Mucosa of rectum (tissue), 2 donors: ENCODE measurements around the gene SLC25A38.
"Not testable (repeated sequence)": the region's sequence is repeated elsewhere in the genome, so short reads cannot be mapped to it uniquely, and the experiment has no call there.

Source experiments
- H3K27ac ChIP-seq, 2 donors: one replicate each; pipeline ENCODE4 v1.7.0; 2013; ENCODE audit warnings: inconsistent platforms in 2 of 2, low read depth in 2 of 2, low read length in 2 of 2
- H3K27me3 ChIP-seq, 2 donors: one replicate each; pipeline ENCODE4 v1.7.0; 2013; ENCODE audit warnings: low read length in 2 of 2; ENCODE audit not compliant: control insufficient read depth in 2 of 2, insufficient read depth in 2 of 2
- H3K36me3 ChIP-seq, 2 donors: one replicate each; pipeline ENCODE4 v1.7.0; 2013; ENCODE audit warnings: low read length in 2 of 2; ENCODE audit not compliant: control insufficient read depth in 2 of 2, insufficient read depth in 2 of 2
- H3K4me1 ChIP-seq, 2 donors: one replicate each; pipeline ENCODE4 v1.7.0; 2013; ENCODE audit warnings: low read length in 2 of 2, mild to moderate bottlenecking in 1 of 2; ENCODE audit not compliant: control insufficient read depth in 2 of 2, insufficient read depth in 2 of 2
- H3K4me3 ChIP-seq, 2 donors: one replicate each; pipeline ENCODE4 v1.7.0; 2013; ENCODE audit warnings: low read length in 2 of 2
- H3K9ac ChIP-seq, 2 donors: one replicate each; pipeline ENCODE4 v1.7.0; 2013; ENCODE audit warnings: low read length in 2 of 2, low read depth in 1 of 2, mild to moderate bottlenecking in 1 of 2
- H3K9me3 ChIP-seq, 2 donors: one replicate each; pipeline ENCODE4 v1.7.0; 2013; ENCODE audit warnings: low read length in 2 of 2; ENCODE audit not compliant: control insufficient read depth in 2 of 2
- donor health status: healthy.
- donor health status: Normal muscosa, but diverticular disease.

Gene SLC25A38

DNA sequence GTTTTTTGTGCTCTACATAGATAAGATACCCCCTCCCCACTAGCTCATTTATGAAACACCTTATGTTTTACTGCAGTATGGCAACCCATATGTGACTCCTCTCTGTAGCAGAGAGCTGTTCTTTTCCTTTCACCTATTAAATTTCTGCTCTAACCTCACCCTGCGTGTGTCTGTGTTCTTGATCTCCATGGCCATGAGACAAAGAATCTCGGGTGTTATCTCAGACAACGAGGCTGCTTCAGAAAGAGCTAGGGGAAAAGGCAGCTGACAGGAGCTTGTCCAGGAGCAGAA, 35.6 kb upstream of the SLC25A38 start:
- Histone ChIP-seq H3K4me1 (peaks cover 22 to 56% of the 10 kb centered on the region in 2 donors), H3K9ac (no peak overlapping the region), H3K27ac (peak overlapping the region; percentile 24 to 65), H3K9me3 (no peaks in the 10 kb centered on the region), H3K27me3 (no peaks in the 10 kb centered on the region), H3K4me3 (no peak overlapping the region), H3K36me3 (no peaks in the 10 kb centered on the region)

- Histone ChIP-seq H3K4me3 (no peak overlapping the region), H3K9ac (peak overlapping the region in 1 of 2 donors; percentile 0), H3K27ac (peak overlapping the region; percentile 78 to 80), H3K4me1 (peaks cover 17 to 46% of the 10 kb centered on the region in 2 donors), H3K27me3 (no peaks in the 10 kb centered on the region), H3K9me3 (no peaks in the 10 kb centered on the region), H3K36me3 (no peaks in the 10 kb centered on the region)
Observed at GRCh38 chr3:39349080-39349479, 34.1 kb upstream of the SLC25A38 start.

- peak overlapping the region; percentile 78 to 80 for H3K27ac ChIP-seq
- H3K9me3 ChIP-seq = no peaks in the 10 kb centered on the region
- no peaks in the 10 kb centered on the region for H3K36me3 ChIP-seq
- no peak overlapping the region for H3K9ac ChIP-seq
- peaks cover 17 to 46% of the 10 kb centered on the region in 2 donors for H3K4me1 ChIP-seq
- no peak overlapping the region for H3K4me3 ChIP-seq
- no peaks in the 10 kb centered on the region for H3K27me3 ChIP-seq
Observed at GRCh38 chr3:39350714-39351113, 32.5 kb upstream of the SLC25A38 start.

DNA sequence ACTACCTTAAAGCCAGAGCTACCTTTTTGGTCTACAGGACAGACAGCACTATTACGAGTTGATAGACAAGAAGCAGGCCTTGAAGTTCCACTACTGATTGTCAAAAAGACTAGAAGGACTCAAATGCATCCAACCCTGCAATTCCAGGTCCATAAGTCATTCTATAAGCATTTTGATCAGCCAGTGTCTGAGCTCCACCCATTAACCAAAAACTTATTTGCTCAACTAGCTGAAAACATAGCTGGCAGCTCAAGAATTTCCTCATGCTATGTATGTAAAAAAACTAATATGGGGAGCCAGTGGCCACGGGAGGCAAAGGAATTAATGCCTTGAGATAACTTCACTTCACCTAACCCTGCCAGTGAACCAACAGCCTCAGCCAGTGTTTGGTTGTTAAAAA, 32.0 kb upstream of the SLC25A38 start:
- not testable (repeated sequence) for H3K27me3 ChIP-seq, H3K9me3 ChIP-seq, H3K36me3 ChIP-seq, H3K9ac ChIP-seq
- peak overlapping the region in 1 of 2 donors; percentile 9 for H3K4me3 ChIP-seq
- H3K4me1 ChIP-seq = peaks cover 17 to 46% of the 10 kb centered on the region in 2 donors
- H3K27ac ChIP-seq = peak overlapping the region; percentile 77 to 80

DNA sequence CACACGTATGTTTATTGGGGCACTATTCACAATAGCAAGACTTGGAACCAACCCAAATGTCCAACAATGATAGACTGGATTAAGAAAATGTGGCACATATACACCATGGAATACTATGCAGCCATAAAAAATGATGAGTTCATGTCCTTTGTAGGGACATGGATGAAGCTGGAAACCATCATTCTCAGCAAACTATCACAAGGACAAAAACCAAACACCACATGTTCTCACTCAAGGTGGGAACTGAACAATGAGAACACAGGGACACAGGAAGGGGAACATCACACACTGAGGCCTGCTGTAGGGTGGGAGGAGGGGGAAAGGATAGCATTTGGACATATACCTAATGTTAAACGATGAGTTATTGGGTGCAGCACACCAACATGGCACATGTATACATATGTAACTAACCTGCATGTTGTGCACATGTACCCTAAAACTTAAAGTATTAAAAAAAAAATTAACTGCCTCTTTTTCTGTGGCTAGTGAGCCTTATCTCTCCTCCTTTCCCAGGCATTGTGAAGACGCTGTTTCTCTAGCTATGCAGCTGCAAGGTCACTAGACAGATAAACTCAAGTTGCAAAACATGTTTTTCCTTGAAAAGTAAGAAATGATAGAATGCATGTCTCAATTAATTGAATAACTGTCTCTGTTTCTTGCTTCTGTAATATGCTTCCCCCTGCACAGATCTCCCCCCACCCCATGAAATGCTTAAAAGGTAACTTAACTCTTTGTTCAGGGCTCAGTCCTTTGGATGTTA, 29.8 kb upstream of the SLC25A38 start:
- not testable (repeated sequence) for H3K27me3 ChIP-seq, H3K9me3 ChIP-seq, H3K9ac ChIP-seq, H3K4me3 ChIP-seq, H3K36me3 ChIP-seq, H3K27ac ChIP-seq
- H3K4me1 ChIP-seq = peaks cover 15 to 31% of the 10 kb centered on the region in 2 donors

DNA sequence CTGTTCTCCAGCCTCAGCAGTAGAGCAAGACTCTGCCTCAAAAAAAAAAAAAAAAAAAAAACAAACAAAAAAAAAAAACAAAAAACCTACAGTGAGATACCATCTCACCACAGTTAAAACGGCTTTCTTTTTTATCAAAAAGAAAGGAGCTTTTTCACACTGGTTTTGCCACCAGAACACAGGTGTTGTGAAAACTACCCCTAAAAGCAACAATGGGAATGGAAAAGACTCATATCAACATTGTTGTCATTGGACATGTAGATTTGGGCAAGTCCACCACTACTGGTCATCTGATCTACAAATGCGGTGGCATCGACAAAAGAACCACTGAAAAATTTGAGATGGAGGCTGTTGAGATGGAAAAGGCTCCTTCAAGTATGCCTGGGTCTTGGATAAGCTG, 24.8 kb upstream of the SLC25A38 start:
- H3K9me3 ChIP-seq = no peaks in the 10 kb centered on the region
- H3K27ac ChIP-seq = no peak overlapping the region
- H3K27me3 ChIP-seq = no peaks in the 10 kb centered on the region
- no peaks in the 10 kb centered on the region for H3K36me3 ChIP-seq
- H3K4me3 ChIP-seq = no peak overlapping the region
- H3K9ac ChIP-seq = no peak overlapping the region
- no peaks in the 10 kb centered on the region for H3K4me1 ChIP-seq

GRCh38 chr3:39361252-39361927, 21.8 kb upstream of the SLC25A38 start:
- no peaks in the 10 kb centered on the region for H3K36me3 ChIP-seq
- no peak overlapping the region for H3K4me3 ChIP-seq
- H3K4me1 ChIP-seq = no peaks in the 10 kb centered on the region
- no peak overlapping the region for H3K27ac ChIP-seq
- no peaks in the 10 kb centered on the region for H3K9me3 ChIP-seq
- no peak overlapping the region for H3K9ac ChIP-seq
- H3K27me3 ChIP-seq = no peaks in the 10 kb centered on the region

DNA sequence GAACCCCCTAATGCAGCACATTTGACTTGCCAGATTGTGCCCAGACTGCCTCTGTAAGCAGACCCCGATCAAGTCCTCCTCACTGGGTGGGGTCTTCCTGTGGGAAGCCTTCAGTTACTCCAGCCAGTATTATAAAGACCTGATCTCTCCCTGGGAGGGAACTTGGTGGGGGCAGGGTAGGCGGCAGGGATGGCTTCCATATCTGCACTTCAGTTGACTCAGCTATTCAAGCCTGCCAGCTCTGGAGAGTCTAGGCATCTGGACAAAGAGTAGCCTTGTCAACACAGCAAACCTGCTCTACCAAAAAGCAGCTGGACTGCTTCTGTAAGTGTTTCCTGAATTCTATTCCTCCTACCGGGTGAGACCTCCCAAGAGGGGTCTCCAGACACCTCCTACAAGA, 21.0 kb upstream of the SLC25A38 start:
- H3K4me3 ChIP-seq = no peak overlapping the region
- no peak overlapping the region for H3K27ac ChIP-seq

GRCh38 chr3:39362812-39363211, 20.4 kb upstream of the SLC25A38 start:
- Histone ChIP-seq H3K4me3 (no peak overlapping the region), H3K4me1 (no peaks in the 10 kb centered on the region), H3K27me3 (no peaks in the 10 kb centered on the region), H3K9me3 (no peaks in the 10 kb centered on the region), H3K9ac (no peak overlapping the region), H3K36me3 (no peaks in the 10 kb centered on the region), H3K27ac (no peak overlapping the region)

More for the DNA sequence above, 21.0 kb upstream of the SLC25A38 start:
- Histone ChIP-seq H3K4me1 (no peaks in the 10 kb centered on the region), H3K27me3 (no peaks in the 10 kb centered on the region), H3K9ac (no peak overlapping the region), H3K36me3 (no peaks in the 10 kb centered on the region), H3K9me3 (no peaks in the 10 kb centered on the region)

DNA sequence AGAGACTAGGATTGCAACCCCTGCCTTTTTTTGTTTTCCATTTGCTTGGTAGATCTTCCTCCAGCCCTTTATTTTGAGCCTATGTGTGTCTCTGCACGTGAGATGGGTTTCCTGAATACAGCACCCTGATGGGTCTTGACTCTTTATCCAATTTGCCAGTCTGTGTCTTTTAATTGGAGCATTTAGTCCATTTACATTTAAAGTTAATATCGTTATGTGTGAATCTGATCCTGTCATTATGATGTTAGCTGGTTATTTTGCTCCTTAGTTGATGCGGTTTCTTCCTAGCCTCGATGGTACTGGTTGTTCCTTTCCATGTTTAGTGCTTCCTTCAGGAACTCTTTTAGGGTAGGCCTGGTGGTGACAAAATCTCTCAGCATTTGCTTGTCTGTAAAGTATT, 12.7 kb upstream of the SLC25A38 start:
- not testable (repeated sequence) for H3K27me3 ChIP-seq, H3K4me1 ChIP-seq, H3K9ac ChIP-seq, H3K36me3 ChIP-seq, H3K9me3 ChIP-seq, H3K27ac ChIP-seq, H3K4me3 ChIP-seq
